ENCODE data around the gene CCDC180. TPM values are rescaled to one million over a fixed set of nuclear protein-coding genes. Genes with fewer than 3 reads are reported as not detected.

The CCDC180 gene
- total RNA-seq, 1 donor: 3.0 TPM

DNA sequence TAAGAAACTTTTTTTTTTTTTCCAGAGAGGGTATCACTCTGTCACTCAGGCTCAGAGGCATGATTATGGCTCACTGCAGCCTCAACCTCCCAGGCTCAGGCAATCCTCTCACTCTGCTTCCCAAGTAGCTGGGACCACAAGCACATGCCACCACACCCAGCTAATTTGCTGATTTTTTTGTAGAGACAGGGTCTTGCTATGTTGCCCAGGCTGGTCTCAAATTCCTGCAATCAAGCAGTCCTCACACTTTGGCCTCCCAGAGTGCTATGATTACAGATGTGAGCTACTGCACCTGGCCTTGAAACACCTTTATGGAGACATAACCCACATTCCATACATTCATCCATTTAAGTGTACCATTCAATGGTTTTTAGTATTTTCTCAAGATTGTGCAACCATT lies 23.7 kb upstream of the CCDC180 start:
- H3K4me3 ChIP-seq (ENCODE audit: low read depth, low read length): no peak overlapping the region
- no peak for DNase-seq (ENCODE audit: low read depth)
- no peak for TF ChIP-seq CTCF (IDR thresholded peaks at IDR 0.05; ENCODE audit: insufficient read depth, low read depth, low read length)

- H3K4me3 ChIP-seq (ENCODE audit: low read depth, low read length): no peak overlapping the region
- TF ChIP-seq CTCF (IDR thresholded peaks at IDR 0.05; ENCODE audit: insufficient read depth, low read depth, low read length): no peak
- no peak for DNase-seq (ENCODE audit: low read depth)
Measured at GRCh38 chr9:97284798-97285197, 22.7 kb upstream of the CCDC180 start.

- H3K4me3 ChIP-seq (ENCODE audit: low read depth, low read length): no peak overlapping the region
- no peak for TF ChIP-seq CTCF (IDR thresholded peaks at IDR 0.05; ENCODE audit: insufficient read depth, low read depth, low read length)
- DNase-seq (ENCODE audit: low read depth): no peak
Measured at GRCh38 chr9:97292200-97292599, 15.3 kb upstream of the CCDC180 start.

GRCh38 chr9:97293207-97293721 lies 14.2 kb upstream of the CCDC180 start:
- peak; percentile 9 for DNase-seq (ENCODE audit: low read depth)
- no peak for TF ChIP-seq CTCF (IDR thresholded peaks at IDR 0.05; ENCODE audit: insufficient read depth, low read depth, low read length)

DNA sequence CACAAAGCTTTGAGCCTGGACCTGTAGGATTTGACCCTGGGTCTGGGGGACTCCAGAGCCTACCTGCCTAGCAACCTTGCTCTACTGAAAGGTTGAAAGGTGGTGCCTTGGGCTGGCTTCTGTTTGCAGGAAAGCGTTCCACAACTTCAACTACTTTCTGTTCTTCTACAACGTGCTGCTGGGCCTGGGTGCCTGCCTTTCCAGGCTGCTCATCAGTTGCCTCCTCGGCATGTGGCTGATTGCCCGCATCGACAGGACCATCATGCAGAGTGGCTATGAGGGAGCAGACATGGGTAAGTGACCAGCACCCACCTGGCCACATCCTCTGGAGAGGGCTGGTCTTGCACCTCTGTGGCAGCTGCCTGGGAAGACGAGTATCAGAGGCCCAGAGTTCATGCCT lies 13.6 kb upstream of the CCDC180 start:
- TF ChIP-seq CTCF (IDR thresholded peaks at IDR 0.05; ENCODE audit: insufficient read depth, low read depth, low read length): no peak
- no peak overlapping the region for H3K4me3 ChIP-seq (ENCODE audit: low read depth, low read length)
- DNase-seq (ENCODE audit: low read depth): no peak

More at GRCh38 chr9:97293207-97293721, 14.2 kb upstream of the CCDC180 start:
- H3K4me3 ChIP-seq (ENCODE audit: low read depth, low read length): no peak overlapping the region

GRCh38 chr9:97297889-97298288 lies 9.6 kb upstream of the CCDC180 start:
- no peak for TF ChIP-seq CTCF (IDR thresholded peaks at IDR 0.05; ENCODE audit: insufficient read depth, low read depth, low read length)
- DNase-seq (ENCODE audit: low read depth): no peak
- H3K4me3 ChIP-seq (ENCODE audit: low read depth, low read length): no peak overlapping the region

GRCh38 chr9:97299809-97300414 lies 7.5 kb upstream of the CCDC180 start:
- H3K4me3 ChIP-seq (ENCODE audit: low read depth, low read length): no peak overlapping the region
- TF ChIP-seq CTCF (IDR thresholded peaks at IDR 0.05; ENCODE audit: insufficient read depth, low read depth, low read length): no peak
- no peak for DNase-seq (ENCODE audit: low read depth)

Data from fibroblast of villous mesenchyme (primary cell).